Ammon's horn (tissue), 1 donor: ENCODE results near the gene TMC1.

Experiments used
- DNase-seq: peaks from one replicate; pipeline ENCODE4 v3.0.0-alpha.2; 2016; ENCODE audit warnings: low spot score

TMC1 gene

DNA sequence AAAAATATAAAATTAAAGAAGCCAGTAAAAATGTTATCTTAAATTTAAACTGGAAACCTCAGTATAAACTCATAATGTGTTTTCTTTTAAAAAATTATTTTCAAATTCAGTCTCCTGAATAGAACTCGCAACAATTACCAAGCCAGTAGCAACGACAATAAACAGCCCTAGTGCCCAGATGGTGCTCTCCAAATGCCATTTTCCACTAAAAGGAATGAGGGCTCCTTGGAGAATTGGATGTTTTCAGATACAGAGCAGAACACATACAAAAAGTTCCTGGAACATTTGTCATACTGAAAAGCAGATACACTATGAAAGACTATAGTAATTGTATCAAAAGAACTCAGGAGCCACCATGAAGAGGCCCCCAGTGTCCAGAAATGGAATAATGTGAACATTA is 97.4 kb downstream of the TMC1 start:
- peak; percentile 17 for DNase-seq

DNA sequence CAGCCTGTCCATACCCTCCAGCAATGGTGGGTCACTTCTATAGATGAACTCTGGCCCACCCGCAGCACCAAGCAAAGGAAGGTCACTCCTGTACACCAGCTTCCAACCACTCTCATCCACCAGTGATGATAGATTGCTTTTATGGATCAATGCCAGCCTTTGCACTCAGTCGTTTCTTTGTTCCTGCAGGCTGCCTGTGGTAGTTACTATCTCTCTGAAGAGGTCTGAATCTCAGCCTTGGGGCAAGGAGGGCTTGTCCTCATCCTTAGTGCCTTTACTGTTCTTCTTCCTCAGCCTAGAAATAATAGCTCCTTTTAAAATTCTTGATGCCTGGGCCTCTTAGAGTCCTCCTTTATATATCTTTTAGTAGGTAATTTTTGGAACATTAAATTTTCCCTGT is 100.8 kb downstream of the TMC1 start:
- no peak for DNase-seq

DNA sequence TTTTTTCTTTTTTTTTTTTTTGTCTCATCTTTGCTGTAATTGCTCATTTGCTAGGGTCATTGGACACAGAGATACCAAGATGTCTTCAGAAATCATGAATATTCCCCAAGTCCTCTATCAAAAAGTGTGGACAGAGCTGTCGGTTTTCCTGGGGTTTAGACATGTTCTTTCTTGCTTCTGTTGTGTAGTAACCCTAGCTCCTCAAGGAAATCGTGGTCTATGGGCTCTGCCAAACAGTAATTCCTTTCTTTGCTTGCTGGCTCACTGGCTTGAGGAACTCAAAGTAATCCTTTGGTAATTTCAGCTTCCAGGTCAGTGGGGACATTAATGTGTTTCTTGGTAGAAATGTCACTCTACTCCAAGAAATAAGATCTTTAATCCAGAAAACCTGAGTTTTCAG is 101.7 kb downstream of the TMC1 start:
- DNase-seq, result no peak

DNA sequence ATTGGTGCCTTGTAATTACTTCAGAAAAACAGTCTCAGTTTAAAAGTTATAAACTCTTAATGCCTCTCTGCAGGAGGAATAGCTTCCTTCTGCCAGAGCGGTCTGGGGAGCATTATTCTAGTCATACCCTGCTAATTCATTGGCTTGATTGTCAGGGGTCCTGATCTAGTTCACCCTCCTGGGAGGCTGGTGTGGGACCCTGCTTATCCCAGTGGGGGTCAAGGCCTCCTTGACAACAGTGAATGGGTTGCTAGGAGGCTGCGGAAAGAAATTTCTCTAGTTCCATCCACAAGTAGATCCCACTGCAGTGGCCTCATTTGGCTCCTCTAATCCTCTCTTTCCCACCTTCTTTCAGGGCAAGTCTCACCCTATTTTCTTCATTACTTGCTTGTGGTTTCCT is 105.7 kb downstream of the TMC1 start:
- peak; percentile 48 for DNase-seq

DNA sequence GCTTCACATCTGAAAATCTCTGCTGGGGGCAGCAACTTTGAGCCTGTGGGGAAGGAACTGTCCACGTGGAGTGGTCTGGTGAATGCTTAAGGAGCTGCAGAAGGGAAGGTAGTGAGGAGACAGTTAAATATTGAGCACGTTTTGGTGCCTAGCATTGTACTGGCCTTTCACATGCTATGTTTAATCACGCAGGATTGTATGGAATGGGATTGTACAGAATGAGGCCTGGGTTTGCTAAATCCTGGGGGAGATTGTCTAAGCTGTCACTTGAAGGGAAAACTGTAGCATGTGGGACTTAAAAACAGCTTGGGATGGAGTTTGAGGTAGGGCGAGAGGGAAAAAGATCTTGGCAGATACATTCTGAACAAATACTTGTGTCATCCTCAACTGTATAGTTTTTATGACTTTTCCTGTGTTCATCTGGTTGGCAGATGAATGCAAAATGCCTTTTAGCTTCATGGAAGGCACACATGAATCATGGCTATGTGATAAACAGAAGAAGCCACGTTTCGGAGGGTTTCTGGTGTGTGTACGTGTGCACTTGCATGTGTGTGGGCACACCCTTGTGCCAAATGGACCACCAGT is 106.6 kb downstream of the TMC1 start:
- DNase-seq, result no peak

DNA sequence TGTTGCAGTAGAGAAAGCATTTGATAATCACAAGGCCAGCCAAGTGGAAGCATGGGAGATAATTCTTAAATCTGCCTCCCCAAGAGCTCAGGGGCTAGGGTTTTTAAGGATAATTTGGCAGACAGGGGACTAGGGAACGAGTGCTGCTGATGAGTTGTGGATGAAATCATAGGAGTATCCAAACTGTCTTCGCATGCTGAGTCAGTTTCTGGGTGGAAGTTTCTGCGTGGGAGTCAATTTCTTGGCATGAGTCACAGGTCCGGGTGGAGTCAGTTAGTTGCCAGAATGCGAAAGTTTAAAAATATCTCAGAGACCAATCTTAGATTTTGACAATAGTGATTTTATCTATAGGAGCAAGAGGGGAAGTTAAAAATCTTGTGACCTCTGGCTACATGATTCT is 112.6 kb downstream of the TMC1 start:
- no peak for DNase-seq

DNA sequence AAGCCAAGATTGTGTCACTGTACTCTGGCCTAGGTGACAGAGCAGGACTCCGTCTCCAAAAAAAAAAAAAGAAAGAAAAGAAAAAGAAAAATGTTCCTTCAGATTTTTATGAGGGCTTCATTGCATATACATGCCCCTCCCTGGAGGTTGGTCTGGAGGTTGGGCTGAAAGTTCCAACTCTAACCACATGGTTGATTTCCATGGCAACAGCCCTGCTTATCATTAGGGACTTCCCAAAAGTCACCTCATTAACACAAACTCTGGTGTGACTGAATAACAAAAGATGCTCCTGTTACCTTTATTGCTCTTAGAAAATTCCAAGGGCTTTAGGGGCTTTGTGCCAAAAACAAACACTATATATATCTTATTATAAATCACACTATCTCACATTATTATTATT is 113.8 kb downstream of the TMC1 start:
- no peak for DNase-seq

DNA sequence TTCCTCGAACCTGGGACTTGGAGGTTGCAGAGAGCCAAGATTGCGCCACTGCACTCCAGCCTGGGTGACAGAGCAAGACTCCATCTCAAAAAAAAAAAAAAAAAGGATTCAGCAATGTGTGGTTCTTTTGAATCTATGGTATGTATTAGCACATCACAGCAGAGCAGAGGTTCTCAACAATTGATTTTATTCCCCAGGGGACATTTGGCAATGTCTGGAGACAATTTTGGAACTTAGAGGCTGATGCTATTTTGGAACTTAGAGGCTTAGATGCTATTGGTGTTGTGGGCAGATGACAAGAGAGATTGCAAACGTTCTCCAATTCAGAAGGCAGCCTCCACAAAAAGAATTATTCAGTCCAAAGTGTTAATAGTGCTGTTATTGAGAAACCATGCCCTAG is 115.2 kb downstream of the TMC1 start:
- DNase-seq, result no peak

DNA sequence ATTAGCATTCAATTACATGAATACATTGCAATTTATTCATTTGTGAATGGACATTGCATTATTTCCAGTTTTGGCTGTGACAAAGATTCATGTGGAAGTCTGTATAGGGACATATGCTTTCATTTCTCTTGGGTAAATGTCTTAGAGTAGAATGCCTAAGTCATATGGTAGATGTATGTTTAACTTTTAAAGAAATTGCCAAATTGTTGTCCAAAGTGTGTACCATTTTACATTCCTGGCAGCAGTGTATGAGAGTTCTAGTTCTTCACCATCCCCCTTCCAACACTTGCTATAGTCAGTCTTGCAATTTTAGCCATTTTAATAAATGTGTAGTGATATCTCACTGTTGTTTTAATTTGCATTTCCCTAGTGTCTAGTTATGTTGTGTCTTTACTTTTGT is 122.2 kb downstream of the TMC1 start:
- no peak for DNase-seq

DNA sequence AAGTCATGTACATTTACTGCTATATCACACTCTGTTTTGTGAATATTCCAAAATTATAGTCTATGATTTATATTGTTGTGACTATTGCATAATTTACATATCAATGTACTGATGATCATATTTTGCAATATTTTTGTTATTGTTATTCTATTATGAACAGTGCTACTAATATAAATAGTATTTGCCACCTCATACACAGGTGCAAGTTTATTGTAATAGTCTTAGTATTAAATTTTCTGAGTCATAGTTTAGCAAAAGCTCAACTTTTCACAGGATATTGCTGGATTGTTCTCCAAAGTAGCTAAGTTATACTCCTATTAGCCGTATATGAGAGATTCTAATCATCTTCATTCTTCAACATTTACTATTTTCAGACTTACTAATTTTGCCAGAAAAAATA is 124.7 kb downstream of the TMC1 start:
- no peak for DNase-seq

DNA sequence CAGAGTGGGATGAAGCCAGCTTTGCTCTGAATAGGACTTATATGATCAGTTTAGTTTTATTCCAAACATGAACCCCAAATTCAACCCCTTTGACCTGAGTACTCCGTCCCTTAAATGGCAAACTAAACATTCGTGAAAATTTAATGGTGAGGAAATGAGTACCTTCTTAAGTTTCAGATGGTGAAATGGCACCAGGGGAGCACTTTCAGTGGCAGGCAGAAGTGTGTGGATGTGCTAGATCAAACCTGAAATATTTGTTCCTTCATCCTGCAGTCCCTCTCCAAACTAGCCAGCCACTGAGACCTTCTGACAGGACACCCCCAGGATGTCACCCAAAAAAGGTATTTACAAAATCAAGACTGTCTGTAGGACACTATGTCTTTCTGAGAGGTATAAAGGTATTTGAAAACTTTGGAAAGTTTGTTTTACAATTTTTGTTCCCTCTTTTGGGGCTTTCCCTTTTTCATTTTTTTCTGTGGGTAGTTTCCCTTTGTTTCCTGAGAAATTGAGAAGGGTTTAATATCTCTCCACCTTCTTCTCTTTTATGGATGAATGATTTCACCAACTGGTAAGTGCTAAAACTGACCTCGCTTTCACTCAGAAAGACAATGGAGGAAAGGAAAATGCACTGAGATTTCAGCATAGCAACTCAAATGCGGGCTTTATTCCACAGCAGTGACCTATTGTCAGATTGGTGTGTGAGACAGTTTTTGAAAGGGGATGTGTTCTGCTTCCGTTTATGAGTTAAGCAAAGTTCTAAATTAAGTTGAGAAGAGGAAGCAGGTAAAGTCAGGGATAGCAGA is 127.1 kb downstream of the TMC1 start:
- no peak for DNase-seq

DNA sequence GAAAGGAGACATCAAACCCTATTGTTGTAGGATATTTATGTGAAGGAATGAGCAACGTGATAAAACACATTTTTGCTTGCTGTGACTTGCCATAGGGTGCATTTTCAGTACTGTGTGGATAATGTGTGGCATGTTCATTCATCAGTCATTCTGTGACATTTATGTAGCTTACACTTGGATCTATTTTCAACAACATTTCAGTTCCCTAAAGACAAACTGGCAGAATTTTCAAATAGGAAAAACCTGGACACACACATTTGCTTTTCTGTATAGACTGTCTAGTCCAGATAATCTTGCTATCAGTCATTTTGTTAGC is 127.7 kb downstream of the TMC1 start:
- DNase-seq, result no peak

DNA sequence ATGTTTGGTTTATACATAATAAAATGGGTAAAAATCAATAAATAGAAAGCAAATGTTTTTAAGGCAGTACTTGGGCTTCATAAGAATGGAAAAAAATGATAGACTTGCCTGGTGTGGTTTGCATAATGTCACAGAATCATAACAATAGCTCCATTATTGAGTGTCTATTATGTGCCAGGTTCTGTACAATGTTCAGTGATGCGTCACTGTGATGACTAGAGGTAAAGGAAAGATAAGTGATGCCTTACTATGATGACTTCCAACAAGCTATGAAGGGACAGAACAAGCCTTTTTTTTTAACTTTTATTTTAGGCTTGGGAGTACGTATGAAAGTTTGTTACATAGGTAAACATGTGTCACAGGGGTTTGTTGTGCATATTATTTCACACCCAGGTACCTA is 128.8 kb downstream of the TMC1 start:
- DNase-seq, result no peak

DNA sequence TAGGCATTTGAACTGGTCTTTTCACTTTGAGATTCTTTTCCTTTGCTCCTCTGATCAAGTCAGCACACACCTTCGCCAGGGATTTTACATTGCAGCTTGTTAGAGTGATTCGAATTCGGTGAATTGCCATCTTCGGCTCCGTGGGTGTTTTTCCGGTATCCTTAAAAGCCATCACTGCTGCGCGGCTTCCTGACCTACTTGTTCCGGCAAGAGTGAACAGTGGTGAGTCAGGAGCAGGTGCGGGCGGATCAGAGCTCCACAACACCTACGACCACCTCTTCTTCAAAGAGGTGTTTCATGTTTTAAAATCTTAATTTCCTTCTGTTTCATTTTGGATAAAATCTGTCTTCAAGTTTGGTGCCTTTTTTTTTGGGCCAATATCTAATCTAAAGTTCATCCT is 134.6 kb downstream of the TMC1 start:
- no peak for DNase-seq

DNA sequence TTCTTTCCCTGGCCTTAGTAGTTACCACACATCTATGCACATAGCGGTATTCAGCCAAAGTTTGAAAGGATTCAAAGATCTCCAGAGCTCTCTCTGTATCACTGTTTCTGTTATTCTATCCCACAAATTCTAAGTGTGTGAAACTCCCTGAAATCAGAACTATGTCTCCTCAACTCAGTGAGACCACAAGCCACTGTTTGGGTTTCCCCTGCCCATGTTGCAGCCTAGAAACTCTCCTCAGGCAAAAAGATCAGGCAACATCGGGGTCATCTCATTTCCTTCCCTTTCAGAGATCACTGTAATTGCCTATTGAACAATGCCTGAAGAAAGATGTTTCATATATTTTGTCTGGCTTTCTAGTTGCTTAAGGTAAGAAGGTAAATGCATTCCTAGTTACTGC is 135.6 kb downstream of the TMC1 start:
- DNase-seq, result no peak

DNA sequence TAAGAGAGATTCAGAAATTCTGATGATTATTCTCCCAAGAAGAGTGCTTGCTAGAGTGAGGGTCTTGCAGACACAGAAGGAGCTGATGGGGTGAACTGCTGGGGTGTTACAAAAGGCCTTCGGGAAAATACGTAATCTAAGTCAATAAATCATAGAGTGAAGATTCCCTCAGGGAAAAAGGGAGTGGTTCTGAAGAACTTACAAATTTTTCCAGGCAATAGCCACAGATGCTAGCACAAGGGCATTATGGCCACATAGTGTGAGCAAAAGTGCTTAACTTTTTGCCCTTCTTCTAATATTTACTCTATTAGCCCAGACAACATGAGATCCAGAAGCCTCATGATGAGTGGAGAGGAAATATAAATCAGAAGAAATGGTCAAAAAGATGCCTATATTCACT is 137.3 kb downstream of the TMC1 start:
- DNase-seq, result no peak

DNA sequence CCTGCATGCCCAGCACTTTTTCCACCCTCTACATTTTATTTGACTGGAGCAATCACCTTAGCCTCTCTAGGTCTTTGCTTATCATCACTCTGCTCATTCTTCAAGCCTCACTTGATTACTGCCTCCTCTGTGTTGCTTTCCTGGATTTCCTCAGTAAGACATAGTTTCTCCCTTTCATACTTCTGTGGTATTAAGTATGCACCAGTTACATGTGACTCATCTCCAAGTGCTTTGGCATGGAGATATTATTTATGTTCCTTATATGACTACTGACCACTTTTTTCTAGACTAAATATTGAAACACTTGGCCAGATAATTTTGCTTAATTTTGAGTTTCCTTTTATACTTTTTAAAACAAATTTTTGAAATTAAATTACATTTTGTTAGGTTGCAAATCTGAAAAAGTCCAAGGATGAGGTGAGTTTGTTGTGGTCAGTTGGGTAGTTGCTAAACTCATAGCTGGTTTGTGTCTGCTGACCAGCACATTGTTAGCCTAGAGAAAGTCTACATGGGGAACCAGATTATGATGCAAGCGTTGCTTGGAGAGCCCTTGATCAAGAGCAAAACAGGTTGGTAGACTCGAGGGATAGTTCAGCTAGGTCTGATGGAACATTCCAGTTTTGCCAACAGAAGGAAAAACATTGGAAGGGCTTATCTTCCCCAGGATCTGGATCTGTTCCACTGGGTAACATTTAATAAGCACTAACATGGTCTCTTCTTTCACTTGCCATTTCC is 140.2 kb downstream of the TMC1 start:
- DNase-seq, result no peak

DNA sequence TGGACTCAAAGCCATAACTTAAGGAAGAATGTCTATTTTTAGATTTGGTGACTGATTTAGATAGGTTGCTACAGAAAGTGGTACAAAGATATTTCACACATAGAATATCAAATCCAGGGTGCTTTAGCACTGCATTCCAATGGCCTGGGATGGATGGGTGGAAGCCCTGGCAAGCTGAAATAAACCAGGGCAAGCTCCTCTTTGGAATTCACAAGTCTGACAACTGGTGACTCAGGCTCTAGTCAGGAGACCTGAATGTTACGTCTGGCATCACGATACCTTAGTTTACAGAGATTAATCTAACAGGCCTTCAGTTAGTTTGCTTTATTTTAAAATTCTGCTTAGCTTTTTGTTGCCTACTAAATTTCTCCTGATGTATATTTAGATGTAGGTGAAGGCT is 144.0 kb downstream of the TMC1 start:
- no peak for DNase-seq

DNA sequence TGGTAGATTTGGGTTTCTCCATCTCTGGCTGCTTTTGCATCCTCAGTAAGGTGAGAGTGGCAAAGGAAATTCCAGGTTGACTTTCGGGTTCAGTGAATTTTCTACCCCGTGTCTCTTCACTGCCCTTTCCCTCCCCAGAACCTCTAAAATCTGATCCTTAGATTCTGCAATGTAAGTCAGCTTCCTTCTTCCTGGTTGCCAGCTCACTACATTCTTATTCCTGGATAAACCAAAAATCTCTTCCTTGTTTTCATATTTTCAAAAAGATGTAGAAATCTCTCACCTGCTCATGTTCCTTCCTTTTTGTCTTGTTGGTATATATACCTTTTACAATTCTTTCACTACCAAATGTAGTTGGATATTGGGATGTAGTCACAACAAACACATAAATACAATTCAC is 145.8 kb downstream of the TMC1 start:
- no peak for DNase-seq

DNA sequence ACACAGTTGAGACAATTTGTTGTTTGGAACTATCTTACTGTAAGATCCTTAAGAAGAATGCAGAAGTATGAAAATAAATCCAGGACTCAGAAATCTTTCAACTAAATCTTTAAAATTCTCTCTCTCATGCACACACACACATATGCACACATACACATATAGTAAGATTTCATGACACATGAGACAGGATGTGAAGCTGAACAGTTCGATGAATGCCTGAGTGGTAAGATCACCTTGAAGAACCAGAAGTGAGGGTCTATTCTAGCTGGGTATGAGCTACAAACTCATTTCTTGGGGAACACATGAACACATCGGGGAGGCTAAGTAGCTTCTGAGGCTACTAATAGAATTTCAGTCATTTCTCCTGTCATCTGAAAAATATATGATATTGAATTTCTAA is 153.6 kb downstream of the TMC1 start:
- DNase-seq, result no peak

DNA sequence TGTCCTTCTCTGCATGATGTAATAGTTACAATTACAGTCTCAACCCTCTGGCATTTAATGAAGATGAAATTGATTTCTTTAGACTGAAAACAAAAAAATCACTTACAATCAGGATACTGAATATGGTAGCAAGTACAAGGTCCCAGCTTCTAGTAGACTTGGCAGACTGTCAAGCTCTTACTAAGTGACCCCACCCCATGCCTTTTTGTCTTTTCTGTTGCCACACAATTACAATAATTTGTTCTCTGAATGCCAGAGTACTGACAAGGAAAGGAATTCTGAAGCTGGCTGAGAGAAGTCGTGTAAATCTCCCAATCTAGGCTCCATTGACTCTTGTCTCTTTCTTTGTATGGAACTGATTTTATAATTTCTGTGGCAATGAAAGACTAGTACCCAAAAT is 154.2 kb downstream of the TMC1 start:
- DNase-seq, result no peak

DNA sequence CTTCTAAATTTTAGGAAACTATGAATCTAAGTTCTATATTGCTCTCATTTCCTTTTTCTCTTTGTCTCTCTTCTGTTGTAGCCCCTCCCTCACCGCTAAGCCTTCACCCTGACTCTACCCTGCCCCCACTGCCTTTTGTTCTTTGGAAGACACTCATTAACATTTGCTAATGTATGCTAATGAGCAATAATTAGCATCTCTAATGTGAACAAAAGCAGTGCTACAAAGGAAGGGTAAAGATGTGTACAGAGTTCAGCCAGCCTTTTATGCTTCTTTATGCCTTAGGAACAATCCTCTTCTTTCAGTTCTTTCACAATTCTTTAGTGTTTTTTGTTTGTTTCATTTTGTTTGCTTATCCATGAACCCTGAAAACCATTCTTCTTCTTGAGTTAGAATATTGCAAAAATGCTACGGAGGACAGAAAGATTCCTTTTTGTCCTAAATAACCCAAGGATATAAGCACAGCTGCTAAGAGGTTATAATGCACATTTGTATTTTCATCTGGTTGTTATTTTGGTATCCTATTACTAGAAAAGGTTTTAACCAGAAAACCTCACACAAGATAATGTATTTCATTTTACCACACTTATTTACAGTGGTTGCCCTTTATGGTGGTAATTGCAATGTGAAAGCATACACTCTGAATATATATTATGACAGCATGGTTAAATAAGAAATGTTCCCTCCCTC is 159.3 kb downstream of the TMC1 start:
- DNase-seq, result peak; percentile 63

DNA sequence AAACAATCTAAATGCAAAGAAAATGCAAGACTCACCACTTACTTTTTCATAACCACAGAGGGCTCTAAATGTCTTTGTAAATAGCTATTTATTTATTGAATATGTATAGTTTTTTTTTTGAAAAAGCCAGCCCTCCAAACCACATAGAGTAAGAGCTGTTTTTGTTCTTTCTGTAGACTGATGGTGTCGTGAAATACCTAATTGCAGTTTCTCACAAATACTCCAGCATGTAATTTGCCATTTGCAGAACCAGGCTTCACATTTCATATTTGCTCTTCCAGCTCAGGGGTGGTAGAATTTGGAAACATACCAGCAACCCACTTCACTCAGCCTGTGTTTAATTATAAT is 159.8 kb downstream of the TMC1 start:
- DNase-seq, result no peak
